Activated naive CD4-positive, alpha-beta T cell treated with anti-CD3 and anti-CD28 coated beads, Interleukin-2, amount 10 ng/mL, durations not matched to agents 7 days and 5 days (primary cell): ENCODE results near the gene RAB8B.

Source experiments
- CTCF ChIA-PET: fragments of 350-600 bp; sonication (Branson Sonifier 250); formaldehyde crosslinking; loops from one replicate; lab custom pipeline; 2021; ENCODE audit warnings: antibody characterized with exemption; lab: Charles Lee
- DNase-seq: peaks from one replicate; pipeline ENCODE4 v3.0.0-alpha.2; 2020
- H3K27ac Mint-ChIP-seq: one replicate; pipeline ENCODE4 v1.8.0; 2021; ENCODE audit warnings: mild to moderate bottlenecking, moderate library complexity, mixed read lengths
- H3K27me3 Mint-ChIP-seq: one replicate; pipeline ENCODE4 v1.8.0; 2021; ENCODE audit warnings: mild to moderate bottlenecking, mixed read lengths
- H3K36me3 Mint-ChIP-seq: one replicate; pipeline ENCODE4 v1.8.0; 2021; ENCODE audit warnings: mixed read lengths
- H3K4me1 Mint-ChIP-seq: one replicate; pipeline ENCODE4 v1.8.0; 2021; ENCODE audit warnings: mixed read lengths
- H3K4me3 Mint-ChIP-seq: one replicate; pipeline ENCODE4 v1.8.0; 2021; ENCODE audit warnings: mild to moderate bottlenecking, moderate library complexity, mixed read lengths
- H3K9me3 Mint-ChIP-seq: one replicate; pipeline ENCODE4 v1.8.0; 2021; ENCODE audit warnings: mixed read lengths

The RAB8B gene

GRCh38 chr15:63314409-63314808 is 125.0 kb downstream of the RAB8B start:
- Mint-ChIP-seq H3K27me3 (peaks cover 17% of the 10 kb centered on the region), H3K4me3 (no peak overlapping the region), H3K4me1 (no peaks in the 10 kb centered on the region), H3K9me3 (no peaks in the 10 kb centered on the region), H3K27ac (no peak overlapping the region), H3K36me3 (no peaks in the 10 kb centered on the region)
- no peak for DNase-seq
- CTCF ChIA-PET = no interaction called here
